ENCODE results near the gene RBM14. TPM values are rescaled to one million over a fixed set of nuclear protein-coding genes. Genes with fewer than 3 reads are reported as not detected.

RBM14 gene
- total and polyA plus RNA-seq, 9 of the 15 experiments (the other 6 are each of a cell fraction or from before 2014, with no cell fraction given) = 5.5 to 131 (median 42.6) TPM

- TF ChIP-seq THAP12 (CRISPR knock-in tag; IDR thresholded peaks at IDR 0.05) (0 out of 2 replicates have a peak, but pooled peaks have one; percentile 48), ZFP30 (CRISPR knock-in tag; IDR thresholded peaks at IDR 0.05; ENCODE audit: borderline replicate concordance) (no peak), CXXC5 (CRISPR knock-in tag; IDR thresholded peaks at IDR 0.05) (peak; percentile 83), ZEB2 (IDR thresholded peaks at IDR 0.05) (no peak), ZNF175 (CRISPR knock-in tag; IDR thresholded peaks at IDR 0.05; ENCODE audit: low read depth) (peak; percentile 87), ZNF121 (CRISPR knock-in tag; conservative IDR thresholded peaks at IDR 0.05) (no peak), MAZ (CRISPR knock-in tag; conservative IDR thresholded peaks at IDR 0.05 in 1 of 2, IDR thresholded peaks at IDR 0.05 in 1 of 2) (peak in 1 of 2 experiments; percentile 86), NRF1 (conservative IDR thresholded peaks at IDR 0.05 in 1 of 2, IDR thresholded peaks at IDR 0.05 in 1 of 2) (peak; percentile 98), E2F8 (IDR thresholded peaks at IDR 0.05; ENCODE audit: low read depth, partially characterized antibody) (peak; percentile 78), NFIC (IDR thresholded peaks at IDR 0.05) (peak; percentile 64; the same call in 1 of the 2 replicates), ZSCAN29 (IDR thresholded peaks at IDR 0.05) (no peak), ZNF24 (IDR thresholded peaks at IDR 0.05) (no peak), EHMT2 (IDR thresholded peaks at IDR 0.05) (no peak), GTF3C2 (IDR thresholded peaks at IDR 0.05; ENCODE audit: borderline replicate concordance, extremely low read depth, insufficient read length) (no peak), GABPB1 (CRISPR knock-in tag; IDR thresholded peaks at IDR 0.05) (peak; percentile 82), E2F6 (IDR thresholded peaks at IDR 0.05; ENCODE audit: borderline replicate concordance in 1 of 2, extremely low read depth in 1 of 2, insufficient read depth in 1 of 2, insufficient read length in 1 of 2, low read depth in 1 of 2, low read length in 1 of 2, poor library complexity in 1 of 2, severe bottlenecking in 1 of 2) (peak; percentile 64 to 82), ASH1L (IDR thresholded peaks at IDR 0.05; ENCODE audit: borderline replicate concordance, low read depth, partially characterized antibody) (peak; percentile 95), CBX1 (IDR thresholded peaks at IDR 0.05; ENCODE audit: low read depth) (peak; percentile 80; the same call in 1 of the 2 replicates)
These were observed at the start of gene RBM14 (continued) for GRCh38 chr11:66616379-66617154.

Data from K562 (cell line).